ENCODE measurements around the gene USP47. TPM values are rescaled to one million over a fixed set of nuclear protein-coding genes. Genes with fewer than 3 reads are reported as not detected.

USP47 gene
- total RNA-seq, result 100 to 1,000 TPM in 2 of 4 donors, 10 to 100 TPM in 2; 84.4 to 222 (median 97.6) TPM

GRCh38 chr11:11841723-11842420 lies at the start of gene USP47:
Gene USP47 (plus strand): TSS chr11:11841972. CDS start chr11:11842186, 214 bp downstream.
- no peaks in the 10 kb centered on the region for H3K9me3 ChIP-seq
- no peaks in the 10 kb centered on the region for H3K36me3 ChIP-seq
- intact Hi-C loops (cut with DNase I; ENCODE audit: low total_unique reads), result loop anchor here (2.0 to 10.0 kb wide), 3 partner anchors 269 to 1033 kb away; partner anchors contain the start of genes EIF4G2, MICAL2 and ZBED5
- peaks cover 34 to 36% of the 10 kb centered on the region in 2 donors for H3K4me1 ChIP-seq
- H3K27me3 ChIP-seq, result no peaks in the 10 kb centered on the region
- peak within 1 kb of the TSS; percentile 93 to 99 (median 96) for H3K4me3 ChIP-seq
- H3K27ac ChIP-seq, result peak within 1 kb of the TSS; percentile 99 to 100 (median 99)
- ATAC-seq, result peak; percentile 68 to 74
- in situ Hi-C loops (cut with MboI; ENCODE audit: low sequenced_read_pairs in 4 of 4), result no loop called here
- TF ChIP-seq CTCF (IDR thresholded peaks at IDR 0.05 in 4 of 5, conservative IDR thresholded peaks at IDR 0.05 in 1 of 5), result peak; percentile 54 to 83 (median 73)
- peak; percentile 88 to 91 for TF ChIP-seq POLR2A (IDR thresholded peaks at IDR 0.05)
- DNase-seq, result peak; percentile 78 to 89

- intact Hi-C loops (cut with DNase I; ENCODE audit: low total_unique reads), result no loop called here
- Histone ChIP-seq H3K27me3 (no peaks in the 10 kb centered on the region), H3K4me1 (no peaks in the 10 kb centered on the region), H3K27ac (no peak overlapping the region), H3K36me3 (no peaks in the 10 kb centered on the region), H3K9me3 (no peaks in the 10 kb centered on the region), H3K4me3 (no peak overlapping the region)
- no peak for ATAC-seq
- TF ChIP-seq POLR2A (IDR thresholded peaks at IDR 0.05) (no peak), CTCF (IDR thresholded peaks at IDR 0.05 in 4 of 5, conservative IDR thresholded peaks at IDR 0.05 in 1 of 5) (no peak)
- DNase-seq, result no peak
- in situ Hi-C loops (cut with MboI; ENCODE audit: low sequenced_read_pairs in 4 of 4), result loop anchor here (5.0 to 25.0 kb wide), 6 partner anchors 252 to 1006 kb away; no protein-coding TSS in a partner anchor
These were observed 48.7 kb upstream of the USP47 start for GRCh38 chr11:11793073-11793472.

GRCh38 chr11:11798586-11799438 lies 43.0 kb upstream of the USP47 start:
- Histone ChIP-seq H3K27ac (no peak overlapping the region), H3K4me1 (no peaks in the 10 kb centered on the region), H3K4me3 (no peak overlapping the region), H3K36me3 (no peaks in the 10 kb centered on the region), H3K9me3 (no peaks in the 10 kb centered on the region), H3K27me3 (no peaks in the 10 kb centered on the region)
- TF ChIP-seq CTCF (IDR thresholded peaks at IDR 0.05 in 4 of 5, conservative IDR thresholded peaks at IDR 0.05 in 1 of 5) (peak; percentile 68 to 91 (median 89)), POLR2A (IDR thresholded peaks at IDR 0.05) (no peak)
- in situ Hi-C loops (cut with MboI; ENCODE audit: low sequenced_read_pairs in 4 of 4), result loop anchor here (5.0 to 25.0 kb wide), 6 partner anchors 246 to 1012 kb away; no protein-coding TSS in a partner anchor
- peak; percentile 77 to 95 for ATAC-seq
- peak; percentile 11 to 77 for DNase-seq
- intact Hi-C loops (cut with DNase I; ENCODE audit: low total_unique reads), result loop anchor here (1.0 to 2.0 kb wide), 5 partner anchors 50 to 484 kb away; no protein-coding TSS in a partner anchor

GRCh38 chr11:11805228-11805627 lies 36.5 kb upstream of the USP47 start:
- Histone ChIP-seq H3K9me3 (no peaks in the 10 kb centered on the region), H3K4me1 (no peaks in the 10 kb centered on the region), H3K4me3 (no peak overlapping the region), H3K27me3 (no peaks in the 10 kb centered on the region), H3K27ac (no peak overlapping the region), H3K36me3 (no peaks in the 10 kb centered on the region)
- in situ Hi-C loops (cut with MboI; ENCODE audit: low sequenced_read_pairs in 4 of 4), result loop anchor here in 2 of 4 donors (10.0 to 25.0 kb wide), 3 partner anchors 230 to 457 kb away; no protein-coding TSS in a partner anchor
- TF ChIP-seq CTCF (IDR thresholded peaks at IDR 0.05 in 4 of 5, conservative IDR thresholded peaks at IDR 0.05 in 1 of 5), result no peak
- TF ChIP-seq POLR2A (IDR thresholded peaks at IDR 0.05), result no peak
- DNase-seq, result no peak
- ATAC-seq, result no peak
- intact Hi-C loops (cut with DNase I; ENCODE audit: low total_unique reads), result no loop called here

Data from gastrocnemius medialis (tissue), 4 donors.